ENCODE results near the gene YPEL3.
A peak's percentile ranks its signal among the peaks of the same experiment; 100 is the strongest.
"Not testable (repeated sequence)": the region's sequence is repeated elsewhere in the genome, so short reads cannot be mapped to it uniquely, and the experiment has no call there.

Gene YPEL3

GRCh38 chr16:30117768-30118167 lies 21.8 kb upstream of the YPEL3 start:
- no peak for DNase-seq (ENCODE audit: low read depth in 2 of 2)

- no peak for DNase-seq (ENCODE audit: low read depth in 2 of 2)
These were observed 20.5 kb upstream of the YPEL3 start for GRCh38 chr16:30116291-30117207.

- DNase-seq (ENCODE audit: low read depth in 2 of 2): no peak
These were observed 19.2 kb upstream of the YPEL3 start for GRCh38 chr16:30115238-30115637.

- DNase-seq (ENCODE audit: low read depth in 2 of 2): not testable (repeated sequence)
These were observed 18.8 kb upstream of the YPEL3 start for GRCh38 chr16:30114833-30115232.

- no peak for DNase-seq (ENCODE audit: low read depth in 2 of 2)
These were observed 18.4 kb upstream of the YPEL3 start for GRCh38 chr16:30114411-30114810.

- DNase-seq (ENCODE audit: low read depth in 2 of 2): no peak
These were observed 17.8 kb upstream of the YPEL3 start for GRCh38 chr16:30113711-30114333.

GRCh38 chr16:30113031-30113710 lies 17.2 kb upstream of the YPEL3 start, which contains the start of gene GDPD3:
TSS of gene GDPD3 (minus strand) at chr16:30113537. CDS start at chr16:30113478, 59 bp downstream.
- DNase-seq (ENCODE audit: low read depth in 2 of 2): no peak

- DNase-seq (ENCODE audit: low read depth in 2 of 2): peak in 1 of 2 donors; percentile 43
These were observed 16.4 kb upstream of the YPEL3 start for GRCh38 chr16:30112197-30113030.

- DNase-seq (ENCODE audit: low read depth in 2 of 2): no peak
These were observed 14.6 kb upstream of the YPEL3 start for GRCh38 chr16:30110661-30111060.

- no peak for DNase-seq (ENCODE audit: low read depth in 2 of 2)
These were observed 12.2 kb upstream of the YPEL3 start for GRCh38 chr16:30108059-30108850.

- no peak for DNase-seq (ENCODE audit: low read depth in 2 of 2)
These were observed 8.5 kb upstream of the YPEL3 start for GRCh38 chr16:30104492-30104891.

- no peak for DNase-seq (ENCODE audit: low read depth in 2 of 2)
These were observed 8.1 kb upstream of the YPEL3 start for GRCh38 chr16:30104090-30104489.

- DNase-seq (ENCODE audit: low read depth in 2 of 2): no peak
These were observed 1.0 kb upstream of the YPEL3 start for GRCh38 chr16:30096862-30097563.

GRCh38 chr16:30095166-30096078 lies 591 bp downstream of the YPEL3 start:
- no peak for DNase-seq (ENCODE audit: low read depth in 2 of 2)

- no peak for DNase-seq (ENCODE audit: low read depth in 2 of 2)
These were observed 1.4 kb downstream of the YPEL3 start for GRCh38 chr16:30094541-30095165.

GRCh38 chr16:30092373-30093010 lies 3.5 kb downstream of the YPEL3 start:
- DNase-seq (ENCODE audit: low read depth in 2 of 2): peak; percentile 68 to 71

- peak; percentile 91 to 96 for DNase-seq (ENCODE audit: low read depth in 2 of 2)
These were observed 4.3 kb downstream of the YPEL3 start, which contains the start of gene TBX6 for GRCh38 chr16:30091474-30092372. TSS of gene TBX6 (minus strand) at chr16:30091924. CDS start at chr16:30091193, 731 bp downstream.
